Testis (tissue), 3 donors: ENCODE results near the gene POU1F1. TPM values are rescaled to one million over a fixed set of nuclear protein-coding genes. Genes with fewer than 3 reads are reported as not detected.

ENCODE experiments used
- DNase-seq: peaks from one replicate; pipeline ENCODE4 v3.0.0-alpha.2; 2019
- H3K27ac ChIP-seq, 2 donors: fragments of 200-600 bp; sonication (generic); one replicate each; pipeline ENCODE4 v1.5.1; 2019
- H3K27me3 ChIP-seq: fragments of 200-600 bp; sonication (generic); one replicate; pipeline ENCODE4 v1.5.1; 2019
- H3K36me3 ChIP-seq: fragments of 200-600 bp; sonication (generic); one replicate; pipeline ENCODE4 v1.5.1; 2017; ENCODE audit warnings: low read depth; ENCODE audit errors: missing control alignments
- H3K4me1 ChIP-seq: fragments of 200-600 bp; sonication (generic); one replicate; pipeline ENCODE4 v1.5.1; 2019
- H3K4me3 ChIP-seq, 2 donors: fragments of 200-600 bp; sonication (generic); one replicate each; pipeline ENCODE4 v1.5.1; 2017 to 2019
- H3K9me3 ChIP-seq: fragments of 200-600 bp; sonication (generic); one replicate; pipeline ENCODE4 v1.5.1; 2017
- CTCF ChIP-seq, 3 experiments: fragments of 450-650 bp in 2 of 3; fragments of 200-600 bp in 1 of 3; sonication (generic) in 1 of 3; IDR thresholded peaks; one replicate each; pipeline ENCODE4 v1.5.1; 2016 to 2019; ENCODE audit warnings: antibody characterized with exemption in 3 of 3, mild to moderate bottlenecking in 2 of 3, moderate library complexity in 1 of 3
- POLR2A ChIP-seq: fragments of 450-650 bp; IDR thresholded peaks from one replicate; pipeline ENCODE4 v1.6.1; 2017; ENCODE audit warnings: antibody characterized with exemption, mild to moderate bottlenecking, moderate library complexity
- WGBS, 2 donors: methylation state at CpG; one replicate each; pipeline ENCODE4 v1.1.5; 2018; 5-methylcytosine and 5-hydroxymethylcytosine counted together
- intact Hi-C: fragments of 100-400 bp; cut with DNase I; formaldehyde crosslinking; loops from one replicate; pipeline ENCODE4 v1.15.1; 2023; ENCODE audit warnings: low total_unique reads
- polyA plus RNA-seq: library from polyadenylated mRNA; stranded (reverse); fragments of 350-450 nt; fragmentation: Illumina TruSeq; extraction: RNeasy Lipid Tissue Mini Kit (QIAGEN cat#74804); gene quantifications from one replicate; pipeline ENCODE4 v1.2.3, GENCODE V29; 2014; ENCODE audit warnings: low read depth, low replicate concordance; ENCODE audit not compliant: insufficient read depth
- total RNA-seq, 2 donors: library from RNA; depleted of rRNA; stranded (reverse); fragments of >200 nt; gene quantifications; one replicate each; pipeline ENCODE4 v1.2.3, GENCODE V29; 2016

POU1F1 gene
- total and polyA plus RNA-seq, 3 donors from 2014 or later: not detected

GRCh38 chr3:87247430-87247773, 29.0 kb downstream of the POU1F1 start:
- intact Hi-C loops: no loop called here
- Histone ChIP-seq H3K9me3 (no peaks in the 10 kb centered on the region), H3K4me1 (no peaks in the 10 kb centered on the region), H3K36me3 (no peaks in the 10 kb centered on the region), H3K27ac (no peak overlapping the region), H3K27me3 (no peaks in the 10 kb centered on the region), H3K4me3 (no peak overlapping the region)
- 87 to 93% methylated on average over 1 of the region's 1 CpG for WGBS, 2 donors
- no peak for DNase-seq
- no peak for TF ChIP-seq CTCF (IDR thresholded peaks at IDR 0.05)
- TF ChIP-seq POLR2A: no peak

- no peaks in the 10 kb centered on the region for H3K36me3 ChIP-seq
- no peaks in the 10 kb centered on the region for H3K9me3 ChIP-seq
- intact Hi-C loops: no loop called here
- WGBS, 2 donors: 71 to 82% methylated on average over 3 of the region's 3 CpGs
- H3K27me3 ChIP-seq: no peaks in the 10 kb centered on the region
- no peak overlapping the region for H3K4me3 ChIP-seq
- TF ChIP-seq POLR2A: no peak
- TF ChIP-seq CTCF (IDR thresholded peaks at IDR 0.05): no peak
- H3K27ac ChIP-seq: no peak overlapping the region
- no peaks in the 10 kb centered on the region for H3K4me1 ChIP-seq
- DNase-seq: no peak
Observed at GRCh38 chr3:87246662-87247429, 29.5 kb downstream of the POU1F1 start.

- WGBS, 2 donors: 90 to 100% methylated on average over 1 of the region's 1 CpG
- DNase-seq: no peak
- Histone ChIP-seq H3K4me1 (no peaks in the 10 kb centered on the region), H3K9me3 (no peaks in the 10 kb centered on the region), H3K27me3 (no peaks in the 10 kb centered on the region), H3K27ac (no peak overlapping the region), H3K36me3 (no peaks in the 10 kb centered on the region), H3K4me3 (no peak overlapping the region)
- TF ChIP-seq POLR2A (no peak), CTCF (IDR thresholded peaks at IDR 0.05) (no peak)
- intact Hi-C loops: no loop called here
Observed at GRCh38 chr3:87236093-87236492, 40.3 kb downstream of the POU1F1 start.

- no peak for TF ChIP-seq CTCF (IDR thresholded peaks at IDR 0.05)
- TF ChIP-seq POLR2A: no peak
- Histone ChIP-seq H3K27me3 (no peaks in the 10 kb centered on the region), H3K36me3 (no peaks in the 10 kb centered on the region), H3K4me3 (no peak overlapping the region), H3K27ac (no peak overlapping the region), H3K9me3 (no peaks in the 10 kb centered on the region), H3K4me1 (no peaks in the 10 kb centered on the region)
- 93 to 96% methylated on average over 1 of the region's 1 CpG for WGBS, 2 donors
- no peak for DNase-seq
- intact Hi-C loops: no loop called here
Observed at GRCh38 chr3:87233805-87234204, 42.6 kb downstream of the POU1F1 start.

GRCh38 chr3:87229113-87229512, 47.3 kb downstream of the POU1F1 start:
- H3K4me1 ChIP-seq: no peaks in the 10 kb centered on the region
- TF ChIP-seq CTCF (IDR thresholded peaks at IDR 0.05) (no peak), POLR2A (no peak)
- H3K4me3 ChIP-seq: no peak overlapping the region
- no peaks in the 10 kb centered on the region for H3K27me3 ChIP-seq
- H3K27ac ChIP-seq: no peak overlapping the region
- H3K36me3 ChIP-seq: no peaks in the 10 kb centered on the region
- intact Hi-C loops: no loop called here
- WGBS, 2 donors: 67 to 71% methylated on average over 1 of the region's 1 CpG
- no peak for DNase-seq
- H3K9me3 ChIP-seq: no peaks in the 10 kb centered on the region
